Choroid plexus epithelial cell (primary cell): ENCODE results near the gene ITCH.
"Not testable (repeated sequence)": the region's sequence is repeated elsewhere in the genome, so short reads cannot be mapped to it uniquely, and the experiment has no call there.

Experiments used
- DNase-seq: peaks from one replicate; pipeline ENCODE4 v3.0.0-alpha.2; 2010; ENCODE audit warnings: low read depth
- H3K4me3 ChIP-seq: 2 replicates; pipeline ENCODE4 v1.5.1; 2011; ENCODE audit warnings: low read depth, mild to moderate bottlenecking, control low read depth, low read length, moderate library complexity
- TF ChIP-seq, protein P1 (sequence below): conservative IDR thresholded peaks from 2 replicates; pipeline ENCODE4 v1.5.1; 2011; ENCODE audit warnings: low read depth, mild to moderate bottlenecking, control low read depth, inconsistent platforms, low read length, moderate library complexity

ITCH gene

DNA sequence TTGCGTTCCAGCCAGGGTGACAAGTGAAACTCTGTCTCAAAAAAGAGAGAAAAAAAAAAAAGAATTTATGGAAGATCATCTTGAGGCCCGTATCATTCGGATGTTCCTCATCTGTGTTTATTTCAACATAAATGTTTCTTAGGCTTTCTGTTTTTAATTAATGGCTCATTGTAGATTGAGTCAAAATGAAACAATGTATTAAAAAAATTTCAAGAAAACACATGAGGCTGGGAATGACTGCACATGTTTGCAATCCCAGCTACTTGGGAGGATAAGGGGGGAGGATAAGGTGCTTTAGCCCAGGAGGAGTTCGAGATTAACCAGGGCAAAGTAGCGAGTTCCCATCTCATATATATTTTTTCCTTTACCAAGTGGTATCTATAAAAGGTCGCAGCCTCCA is 47.3 kb downstream of the ITCH start:
- DNase-seq: no peak
- no peak overlapping the region for H3K4me3 ChIP-seq
- TF ChIP-seq, protein P1, sequence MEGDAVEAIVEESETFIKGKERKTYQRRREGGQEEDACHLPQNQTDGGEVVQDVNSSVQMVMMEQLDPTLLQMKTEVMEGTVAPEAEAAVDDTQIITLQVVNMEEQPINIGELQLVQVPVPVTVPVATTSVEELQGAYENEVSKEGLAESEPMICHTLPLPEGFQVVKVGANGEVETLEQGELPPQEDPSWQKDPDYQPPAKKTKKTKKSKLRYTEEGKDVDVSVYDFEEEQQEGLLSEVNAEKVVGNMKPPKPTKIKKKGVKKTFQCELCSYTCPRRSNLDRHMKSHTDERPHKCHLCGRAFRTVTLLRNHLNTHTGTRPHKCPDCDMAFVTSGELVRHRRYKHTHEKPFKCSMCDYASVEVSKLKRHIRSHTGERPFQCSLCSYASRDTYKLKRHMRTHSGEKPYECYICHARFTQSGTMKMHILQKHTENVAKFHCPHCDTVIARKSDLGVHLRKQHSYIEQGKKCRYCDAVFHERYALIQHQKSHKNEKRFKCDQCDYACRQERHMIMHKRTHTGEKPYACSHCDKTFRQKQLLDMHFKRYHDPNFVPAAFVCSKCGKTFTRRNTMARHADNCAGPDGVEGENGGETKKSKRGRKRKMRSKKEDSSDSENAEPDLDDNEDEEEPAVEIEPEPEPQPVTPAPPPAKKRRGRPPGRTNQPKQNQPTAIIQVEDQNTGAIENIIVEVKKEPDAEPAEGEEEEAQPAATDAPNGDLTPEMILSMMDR: no peak

DNA sequence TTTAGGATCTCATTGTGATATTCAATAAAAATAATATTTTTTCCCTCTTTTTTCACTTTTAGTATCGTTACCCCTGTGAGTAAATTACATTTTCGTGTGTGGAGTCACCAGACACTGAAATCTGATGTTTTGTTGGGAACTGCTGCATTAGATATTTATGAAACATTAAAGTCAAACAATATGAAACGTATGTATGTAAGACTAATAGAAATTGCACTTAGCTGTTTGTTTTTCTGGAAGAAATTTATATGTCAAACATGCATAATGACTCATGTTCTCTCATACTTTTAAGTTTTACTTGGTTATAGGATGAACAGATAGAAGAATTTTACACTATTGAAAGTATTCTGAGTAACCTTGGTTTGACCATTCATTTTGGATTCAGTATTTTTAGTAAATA is 49.4 kb downstream of the ITCH start:
- TF ChIP-seq, protein P1: no peak
- DNase-seq: no peak
- H3K4me3 ChIP-seq: no peak overlapping the region

DNA sequence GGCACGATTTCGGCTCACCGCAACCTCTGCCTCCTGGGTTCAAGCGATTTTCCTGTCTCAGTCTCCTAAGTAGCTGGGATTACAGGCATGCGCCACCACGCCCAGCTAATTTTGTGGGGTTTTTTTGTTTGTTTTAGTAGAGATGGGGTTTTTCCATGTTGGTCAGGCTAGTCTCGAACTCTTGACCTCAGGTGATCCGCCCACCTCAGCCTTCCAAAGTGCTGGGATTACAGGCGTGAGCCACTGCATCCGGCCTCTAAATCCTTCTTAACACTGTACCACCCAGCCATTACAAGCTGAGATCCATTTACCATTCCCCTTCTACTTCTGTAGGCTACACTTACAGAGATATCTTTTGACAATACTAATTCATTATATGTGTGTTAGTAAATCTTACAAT is 51.5 kb downstream of the ITCH start:
- not testable (repeated sequence) for H3K4me3 ChIP-seq, DNase-seq

DNA sequence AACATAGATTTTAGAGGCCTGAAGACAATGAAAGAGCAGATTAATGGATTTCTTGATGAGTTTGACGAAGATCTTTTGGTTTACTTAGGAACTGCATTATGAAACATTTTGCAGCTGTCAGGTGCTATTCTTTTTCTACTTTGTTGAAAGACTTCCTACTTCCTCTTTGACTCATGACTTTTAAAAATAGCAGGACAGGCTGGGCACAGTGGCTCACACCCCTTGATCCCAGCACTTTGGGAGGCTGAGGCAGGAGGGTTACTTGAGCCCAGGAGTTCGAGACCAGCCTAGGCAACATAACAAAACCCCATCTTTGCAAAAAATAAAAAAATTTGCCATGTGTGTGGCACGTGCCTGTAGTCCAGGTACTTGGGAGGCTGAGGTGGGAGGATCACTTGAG is 52.0 kb downstream of the ITCH start:
- DNase-seq: no peak
- H3K4me3 ChIP-seq: no peak overlapping the region
- TF ChIP-seq, protein P1: no peak

DNA sequence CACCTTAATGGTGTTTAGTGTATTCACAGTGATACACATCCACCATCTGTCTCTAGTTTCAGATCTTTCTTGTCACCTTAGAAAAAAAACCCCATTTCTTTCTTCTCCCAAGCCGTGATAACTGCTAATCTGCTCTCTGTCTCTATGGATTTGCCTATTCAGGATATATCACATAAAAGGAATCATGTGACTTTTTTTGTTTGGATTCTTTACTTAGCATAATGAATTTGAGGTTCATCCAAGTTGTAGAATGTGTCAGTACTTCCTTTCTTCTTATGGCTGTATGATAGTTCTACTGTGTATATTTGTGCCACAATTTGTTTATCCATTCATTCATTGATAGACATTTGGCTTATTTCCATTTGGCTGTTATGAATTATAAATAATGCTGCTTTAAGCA is 57.1 kb downstream of the ITCH start:
- TF ChIP-seq, protein P1: no peak
- DNase-seq: no peak
- no peak overlapping the region for H3K4me3 ChIP-seq

DNA sequence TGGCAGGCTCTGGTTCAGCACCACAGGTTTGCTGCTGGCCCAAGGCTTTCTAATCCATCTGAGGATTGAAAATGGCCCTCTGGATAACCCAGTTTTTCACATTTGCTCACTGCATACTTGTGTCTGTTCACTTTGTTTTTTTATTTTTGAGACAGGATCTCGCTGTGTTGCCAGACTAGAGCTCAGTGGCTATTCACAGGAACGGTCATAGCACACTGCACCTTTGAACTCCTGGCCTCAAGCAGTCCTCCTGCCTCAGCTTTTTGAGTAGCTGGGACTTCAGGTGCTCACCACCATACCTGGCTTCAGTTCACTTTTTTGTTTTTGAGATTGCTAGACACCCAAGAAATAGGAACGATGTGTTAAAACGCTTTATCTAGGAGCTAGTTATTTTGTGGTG is 57.9 kb downstream of the ITCH start:
- no peak overlapping the region for H3K4me3 ChIP-seq
- no peak for DNase-seq
- TF ChIP-seq, protein P1: no peak

DNA sequence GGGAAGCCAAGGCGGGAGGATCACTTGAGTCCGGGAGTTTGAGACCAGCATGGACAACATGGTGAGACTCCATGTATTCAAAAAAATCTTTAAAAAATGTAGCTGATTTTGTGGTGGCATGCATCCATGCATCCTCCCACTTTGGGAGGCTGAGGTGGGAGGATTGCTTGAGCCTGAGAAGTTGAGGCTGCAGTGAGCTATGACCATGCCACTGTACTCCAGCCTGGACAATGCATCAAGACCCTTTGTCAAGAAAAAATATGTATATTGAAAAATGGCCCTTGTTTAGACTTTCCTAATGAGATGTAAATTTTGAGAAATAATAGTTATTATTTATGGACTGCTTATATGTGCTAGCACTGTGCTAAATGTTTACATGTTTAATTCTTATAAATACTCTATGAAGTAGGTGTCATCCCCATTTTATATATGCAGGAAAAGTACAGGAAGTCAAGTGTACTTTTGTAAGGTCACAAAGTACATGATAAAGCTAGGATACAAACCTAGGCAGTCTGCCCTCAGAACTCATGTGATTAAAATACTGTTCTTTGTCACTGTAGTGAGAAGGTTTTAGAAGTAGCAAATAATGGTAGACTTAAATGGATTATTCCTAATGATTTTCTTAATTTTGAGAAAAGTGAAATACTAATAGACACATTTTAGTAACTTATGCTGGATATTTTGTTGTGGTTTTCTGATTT is 58.8 kb downstream of the ITCH start:
- no peak for DNase-seq
- TF ChIP-seq, protein P1: no peak
- H3K4me3 ChIP-seq: no peak overlapping the region

DNA sequence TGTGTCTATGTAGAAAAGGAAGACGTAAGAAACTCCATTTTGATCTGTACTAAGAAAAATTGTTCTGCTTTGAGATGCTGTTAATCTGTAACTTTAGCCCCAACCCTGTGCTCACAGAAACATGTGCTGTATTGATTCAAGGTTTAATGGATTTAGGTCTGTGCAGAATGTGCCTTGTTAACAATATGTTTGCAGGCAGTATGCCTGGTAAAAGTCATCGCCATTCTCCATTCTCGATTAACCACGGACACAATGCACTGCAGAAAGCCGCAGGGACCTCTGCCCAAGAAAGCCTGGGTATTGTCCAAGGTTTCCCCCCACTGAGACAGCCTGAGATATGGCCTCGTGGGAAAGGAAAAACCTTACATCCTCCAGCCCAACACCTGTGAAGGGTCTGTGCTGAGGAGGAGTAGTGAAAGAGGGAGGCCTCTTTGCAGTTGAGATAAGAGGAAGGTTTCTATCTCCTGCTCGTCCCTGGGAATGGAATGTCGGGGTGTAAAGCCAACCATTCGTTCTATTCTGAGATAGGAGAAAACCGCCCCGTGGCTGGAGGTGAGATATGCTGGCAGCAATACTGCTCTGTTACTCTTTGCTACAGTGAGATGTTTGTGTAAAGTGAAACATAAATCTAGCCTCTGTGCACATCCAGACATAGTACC is 62.1 kb downstream of the ITCH start:
- not testable (repeated sequence) for DNase-seq, H3K4me3 ChIP-seq
